ENCODE measurements around the gene ALDH7A1.

Gene ALDH7A1

GRCh38 chr5:126594748-126595485 is at the start of gene ALDH7A1:
TSS of gene ALDH7A1 (minus strand) at chr5:126595219. CDS start at chr5:126595198, 21 bp downstream.
- DNase-seq (ENCODE audit: low spot score), result peak; percentile 72
- TF ChIP-seq CTCF (IDR thresholded peaks at IDR 0.05; ENCODE audit: extremely low read depth, missing control alignments), result no peak

- TF ChIP-seq CTCF (IDR thresholded peaks at IDR 0.05; ENCODE audit: extremely low read depth, missing control alignments), result no peak
- no peak for DNase-seq (ENCODE audit: low spot score)
These were observed 46.4 kb upstream of the ALDH7A1 start for GRCh38 chr5:126641387-126641786.

GRCh38 chr5:126640866-126641265 is 45.8 kb upstream of the ALDH7A1 start:
- DNase-seq (ENCODE audit: low spot score), result no peak
- TF ChIP-seq CTCF (IDR thresholded peaks at IDR 0.05; ENCODE audit: extremely low read depth, missing control alignments), result no peak

GRCh38 chr5:126636956-126637355 is 41.9 kb upstream of the ALDH7A1 start:
- no peak for TF ChIP-seq CTCF (IDR thresholded peaks at IDR 0.05; ENCODE audit: extremely low read depth, missing control alignments)
- no peak for DNase-seq (ENCODE audit: low spot score)

- DNase-seq (ENCODE audit: low spot score), result no peak
- no peak for TF ChIP-seq CTCF (IDR thresholded peaks at IDR 0.05; ENCODE audit: extremely low read depth, missing control alignments)
These were observed 40.6 kb upstream of the ALDH7A1 start for GRCh38 chr5:126635585-126635984.

GRCh38 chr5:126633552-126633951 is 38.5 kb upstream of the ALDH7A1 start:
- no peak for DNase-seq (ENCODE audit: low spot score)
- no peak for TF ChIP-seq CTCF (IDR thresholded peaks at IDR 0.05; ENCODE audit: extremely low read depth, missing control alignments)

- no peak for TF ChIP-seq CTCF (IDR thresholded peaks at IDR 0.05; ENCODE audit: extremely low read depth, missing control alignments)
- DNase-seq (ENCODE audit: low spot score), result no peak
These were observed 36.9 kb upstream of the ALDH7A1 start for GRCh38 chr5:126631920-126632319.

Measured in GM20000 (cell line).